ENCODE data around the gene POLR2L. TPM values are rescaled to one million over a fixed set of nuclear protein-coding genes. Genes with fewer than 3 reads are reported as not detected.

Gene POLR2L
- total RNA-seq, 1 experiment from 2014 or later = 118 TPM

- Mint-ChIP-seq H3K27ac (ENCODE audit: low read depth, unreplicated experiment) (no peak overlapping the region), H3K36me3 (ENCODE audit: insufficient read depth, unreplicated experiment) (peaks cover 55% of the 10 kb centered on the region)
- TF ChIP-seq CTCF (IDR thresholded peaks at IDR 0.05; ENCODE audit: unreplicated experiment) = peak; percentile 9
These were observed 27.7 kb upstream of the POLR2L start for GRCh38 chr11:870127-870413.

GRCh38 chr11:869399-870126, 27.2 kb upstream of the POLR2L start:
- no peaks in the 10 kb centered on the region for H3K27me3 Mint-ChIP-seq (ENCODE audit: insufficient read depth, unreplicated experiment)
- H3K27ac Mint-ChIP-seq (ENCODE audit: low read depth, unreplicated experiment) = no peak overlapping the region
- peaks cover 56% of the 10 kb centered on the region for H3K36me3 Mint-ChIP-seq (ENCODE audit: insufficient read depth, unreplicated experiment)
- DNase-seq (ENCODE audit: unreplicated experiment) = no peak
- intact Hi-C loops (cut with micrococcal nuclease) = no loop called here
- BruUV-seq (replicated peaks) = no TSS peak
- no peaks in the 10 kb centered on the region for H3K4me1 Mint-ChIP-seq (ENCODE audit: insufficient read depth, unreplicated experiment)
- no peak for TF ChIP-seq CTCF (IDR thresholded peaks at IDR 0.05; ENCODE audit: unreplicated experiment)
- ChIA-PET CTCF (interaction anchor here (0.8 to 2.8 kb wide), 2 partner anchors 11 to 182 kb away, joined by 4 to 12 read pairs; no protein-coding TSS in a partner anchor), POLR2A (interaction anchor here (0.6 to 1.1 kb wide), 2 partner anchors 26 to 61 kb away, joined by 3 read pairs; no protein-coding TSS in a partner anchor)
- no peak overlapping the region for H3K4me3 Mint-ChIP-seq (ENCODE audit: unreplicated experiment)
- H3K9me3 Mint-ChIP-seq (ENCODE audit: unreplicated experiment) = no peaks in the 10 kb centered on the region

More at GRCh38 chr11:870127-870413, 27.7 kb upstream of the POLR2L start:
- no TSS peak for BruUV-seq (replicated peaks)
- intact Hi-C loops (cut with micrococcal nuclease) = no loop called here
- ChIA-PET POLR2A (no interaction called here), CTCF (interaction anchor here (0.6 to 2.8 kb wide), 2 partner anchors 86 to 181 kb away, joined by 3 to 12 read pairs; no protein-coding TSS in a partner anchor)
- no peak for DNase-seq (ENCODE audit: unreplicated experiment)
- no peaks in the 10 kb centered on the region for H3K4me1 Mint-ChIP-seq (ENCODE audit: insufficient read depth, unreplicated experiment)
- H3K27me3 Mint-ChIP-seq (ENCODE audit: insufficient read depth, unreplicated experiment) = no peaks in the 10 kb centered on the region
- H3K4me3 Mint-ChIP-seq (ENCODE audit: unreplicated experiment) = no peak overlapping the region
- no peaks in the 10 kb centered on the region for H3K9me3 Mint-ChIP-seq (ENCODE audit: unreplicated experiment)

- H3K27ac Mint-ChIP-seq (ENCODE audit: low read depth, unreplicated experiment) = no peak overlapping the region
- no peaks in the 10 kb centered on the region for H3K9me3 Mint-ChIP-seq (ENCODE audit: unreplicated experiment)
- POLR2A ChIA-PET = interaction anchor here (0.6 to 1.1 kb wide), 2 partner anchors 25 to 60 kb away, joined by 3 read pairs; no protein-coding TSS in a partner anchor
- H3K4me3 Mint-ChIP-seq (ENCODE audit: unreplicated experiment) = no peak overlapping the region
- no peaks in the 10 kb centered on the region for H3K27me3 Mint-ChIP-seq (ENCODE audit: insufficient read depth, unreplicated experiment)
- intact Hi-C loops (cut with micrococcal nuclease) = no loop called here
- CTCF ChIA-PET = interaction anchor here (0.8 to 2.8 kb wide), 2 partner anchors 10 to 182 kb away, joined by 4 to 12 read pairs; no protein-coding TSS in a partner anchor
- TF ChIP-seq CTCF (IDR thresholded peaks at IDR 0.05; ENCODE audit: unreplicated experiment) = no peak
- H3K4me1 Mint-ChIP-seq (ENCODE audit: insufficient read depth, unreplicated experiment) = no peaks in the 10 kb centered on the region
- no TSS peak for BruUV-seq (replicated peaks)
- H3K36me3 Mint-ChIP-seq (ENCODE audit: insufficient read depth, unreplicated experiment) = peaks cover 60% of the 10 kb centered on the region
- no peak for DNase-seq (ENCODE audit: unreplicated experiment)
These were observed 26.5 kb upstream of the POLR2L start for GRCh38 chr11:868802-869201.

GRCh38 chr11:868394-868793, 26.1 kb upstream of the POLR2L start:
- no TSS peak for BruUV-seq (replicated peaks)

More at GRCh38 chr11:868394-868793, 26.1 kb upstream of the POLR2L start:
- no peak for DNase-seq (ENCODE audit: unreplicated experiment)
- no peaks in the 10 kb centered on the region for H3K27me3 Mint-ChIP-seq (ENCODE audit: insufficient read depth, unreplicated experiment)
- H3K4me1 Mint-ChIP-seq (ENCODE audit: insufficient read depth, unreplicated experiment) = no peaks in the 10 kb centered on the region
- ChIA-PET CTCF (interaction anchor here (2.8 kb wide), 1 partner anchor 183 kb away, joined by 12 read pairs; no protein-coding TSS in a partner anchor), POLR2A (interaction anchor here (0.6 to 3.4 kb wide), 4 partner anchors 8 to 72 kb away, joined by 3 to 14 read pairs (median 4); partner anchors contain the start of gene TSPAN4)
- H3K4me3 Mint-ChIP-seq (ENCODE audit: unreplicated experiment) = no peak overlapping the region
- intact Hi-C loops (cut with micrococcal nuclease) = no loop called here
- peaks cover 59% of the 10 kb centered on the region for H3K36me3 Mint-ChIP-seq (ENCODE audit: insufficient read depth, unreplicated experiment)
- H3K9me3 Mint-ChIP-seq (ENCODE audit: unreplicated experiment) = no peaks in the 10 kb centered on the region
- no peak overlapping the region for H3K27ac Mint-ChIP-seq (ENCODE audit: low read depth, unreplicated experiment)
- no peak for TF ChIP-seq CTCF (IDR thresholded peaks at IDR 0.05; ENCODE audit: unreplicated experiment)

All from MCF 10A (cell line).